GM18507 (cell line): Measurements from ENCODE around the gene LIMK2.
A peak's percentile ranks its signal among the peaks of the same experiment; 100 is the strongest.
"Not testable (repeated sequence)": the region's sequence is repeated elsewhere in the genome, so short reads cannot be mapped to it uniquely, and the experiment has no call there.

ENCODE experiments used
- DNase-seq: peaks from one replicate; pipeline ENCODE4 v3.0.0; 2011; ENCODE audit warnings: low read depth; ENCODE audit not compliant: insufficient read length; ENCODE audit errors: extremely low spot score
- FAIRE-seq: peaks from 2 replicates; lab custom pipeline; 2011; peaks lifted over from hg19 to GRCh38; lab: Jason Lieb, UNC

LIMK2 gene

GRCh38 chr22:31210556-31211421 lies 1.3 kb upstream of the LIMK2 start:
- DNase-seq (no peak), FAIRE-seq (peak; percentile 36)

GRCh38 chr22:31211482-31211861 lies 626 bp upstream of the LIMK2 start:
- FAIRE-seq (no peak), DNase-seq (no peak)

- FAIRE-seq (no peak), DNase-seq (no peak)
These were observed 908 bp downstream of the LIMK2 start for GRCh38 chr22:31212783-31213629.

- FAIRE-seq (no peak), DNase-seq (no peak)
These were observed 3.0 kb downstream of the LIMK2 start for GRCh38 chr22:31215018-31215535.

GRCh38 chr22:31218565-31219262 lies 6.6 kb downstream of the LIMK2 start:
- DNase-seq (no peak), FAIRE-seq (no peak)

- FAIRE-seq (no peak), DNase-seq (no peak)
These were observed 9.0 kb downstream of the LIMK2 start for GRCh38 chr22:31221084-31221483.

GRCh38 chr22:31222736-31223135 lies 10.6 kb downstream of the LIMK2 start:
- FAIRE-seq (no peak), DNase-seq (no peak)

GRCh38 chr22:31223786-31224191 lies 11.7 kb downstream of the LIMK2 start:
- no peak for FAIRE-seq
- no peak for DNase-seq

GRCh38 chr22:31224691-31225090 lies 12.6 kb downstream of the LIMK2 start:
- not testable (repeated sequence) for FAIRE-seq, DNase-seq

- DNase-seq (no peak), FAIRE-seq (no peak)
These were observed 15.1 kb downstream of the LIMK2 start for GRCh38 chr22:31227186-31227585.

GRCh38 chr22:31229402-31230079 lies 17.4 kb downstream of the LIMK2 start:
- DNase-seq (no peak), FAIRE-seq (peak; percentile 45)

GRCh38 chr22:31230155-31230870 lies 18.2 kb downstream of the LIMK2 start:
- peak; percentile 60 for FAIRE-seq

GRCh38 chr22:31230871-31231621 lies 18.9 kb downstream of the LIMK2 start:
- peak; percentile 41 for FAIRE-seq
- no peak for DNase-seq

More at GRCh38 chr22:31230155-31230870, 18.2 kb downstream of the LIMK2 start:
- DNase-seq, result no peak

GRCh38 chr22:31233001-31233400 lies 20.9 kb downstream of the LIMK2 start:
- FAIRE-seq (no peak), DNase-seq (no peak)

GRCh38 chr22:31235081-31235480 lies 23.0 kb downstream of the LIMK2 start:
- FAIRE-seq, result no peak
- DNase-seq, result no peak

- DNase-seq, FAIRE-seq: not testable (repeated sequence)
These were observed 23.9 kb downstream of the LIMK2 start for GRCh38 chr22:31236044-31236443.

- peak; percentile 32 for DNase-seq
- peak; percentile 59 for FAIRE-seq
These were observed 26.0 kb downstream of the LIMK2 start for GRCh38 chr22:31238057-31238456.
